CD4-positive, alpha-beta T cell treated with Interferon alpha-2 for 1 hour (primary cell): ENCODE results near the gene CST9.
A peak's percentile ranks its signal among the peaks of the same experiment; 100 is the strongest.
"Not testable (repeated sequence)": the region's sequence is repeated elsewhere in the genome, so short reads cannot be mapped to it uniquely, and the experiment has no call there.

Source experiments
- DNase-seq, 2 donors: peaks; one replicate each; pipeline ENCODE4 v3.0.0-alpha.2; 2020 to 2022

Gene CST9

GRCh38 chr20:23622401-23622800 is 16.7 kb upstream of the CST9 start:
- DNase-seq = not testable (repeated sequence)

- DNase-seq = not testable (repeated sequence)
Measured at GRCh38 chr20:23620670-23621386, 15.1 kb upstream of the CST9 start.

DNA sequence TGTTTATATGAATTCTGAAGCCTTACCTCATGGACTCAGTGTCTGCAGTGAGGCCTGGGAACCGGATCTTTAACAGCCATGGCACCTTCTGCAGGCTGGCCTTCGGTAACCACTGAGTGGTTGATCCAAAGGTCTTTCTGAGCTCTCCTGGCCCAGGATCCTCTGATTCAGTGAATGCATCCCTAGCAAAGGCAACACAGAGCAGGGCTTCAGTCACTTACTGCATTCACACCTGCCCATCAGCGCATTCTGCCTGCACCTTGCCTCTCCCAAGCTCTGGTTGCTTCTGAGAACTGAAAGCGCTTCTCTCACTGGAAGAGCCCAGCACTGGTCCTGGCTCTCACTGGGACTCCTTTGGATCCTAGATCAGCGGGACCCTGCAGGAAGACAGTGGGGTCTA is 8.4 kb upstream of the CST9 start:
- DNase-seq = no peak

- no peak for DNase-seq
Measured at GRCh38 chr20:23613676-23614075, 8.0 kb upstream of the CST9 start.

DNA sequence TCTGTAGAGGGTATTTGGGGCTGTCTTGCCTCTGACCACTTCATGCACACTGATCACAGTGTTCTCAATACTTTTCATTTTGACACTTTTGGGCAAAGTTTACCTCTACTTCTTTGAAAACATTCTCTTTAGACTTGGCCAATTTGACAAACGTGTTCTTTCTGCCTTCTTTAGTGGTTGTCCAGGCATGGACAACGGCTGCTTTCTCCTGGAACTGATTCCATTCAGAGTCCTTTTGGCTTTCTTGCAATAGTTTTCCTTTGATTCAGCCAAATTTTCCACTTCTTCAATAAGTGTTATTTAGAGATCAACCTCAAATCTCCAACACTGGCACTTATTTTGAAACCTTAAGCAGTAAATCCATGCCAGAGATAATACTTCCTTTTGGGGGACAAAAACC is 6.7 kb upstream of the CST9 start:
- DNase-seq = no peak

DNA sequence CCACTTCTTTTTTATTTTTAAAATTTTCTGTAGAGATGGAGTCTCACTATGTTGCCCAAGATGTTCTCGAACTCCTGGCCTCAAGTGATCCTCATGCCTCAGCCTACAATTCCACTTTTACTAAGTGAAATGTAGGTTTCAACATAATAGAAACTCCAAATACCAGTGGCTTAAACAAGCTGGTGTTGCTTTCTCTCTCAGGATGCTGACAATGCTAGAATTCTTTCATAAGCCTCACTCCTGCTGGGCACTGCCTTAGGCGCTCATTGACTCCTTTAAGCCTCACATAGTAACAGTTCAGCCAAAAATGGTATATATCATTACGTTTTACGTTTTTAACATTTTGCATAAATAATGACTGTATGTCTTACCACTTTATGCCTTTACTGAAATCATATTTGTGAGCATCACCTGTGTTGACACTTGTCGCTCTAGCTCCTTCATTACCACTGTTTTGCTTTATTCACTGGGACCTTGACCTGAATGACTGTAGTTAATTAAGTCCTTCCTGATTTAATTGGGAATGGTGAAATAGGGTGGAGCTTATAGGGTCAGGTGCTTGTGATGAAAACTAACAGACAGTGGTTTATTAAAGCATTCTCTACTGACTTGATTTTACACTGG is 3.9 kb upstream of the CST9 start:
- DNase-seq = no peak

GRCh38 chr20:23608251-23608846 is 2.6 kb upstream of the CST9 start:
- DNase-seq = no peak

- DNase-seq = no peak
Measured at GRCh38 chr20:23607497-23608245, 2.0 kb upstream of the CST9 start.

GRCh38 chr20:23606652-23607049 is 934 bp upstream of the CST9 start:
- DNase-seq = peak; percentile 61 to 73

- no peak for DNase-seq
Measured at GRCh38 chr20:23604306-23604705, 1.4 kb downstream of the CST9 start.

GRCh38 chr20:23603321-23603720 is 2.4 kb downstream of the CST9 start:
- no peak for DNase-seq

- no peak for DNase-seq
Measured at GRCh38 chr20:23602699-23603098, 3.0 kb downstream of the CST9 start.

DNA sequence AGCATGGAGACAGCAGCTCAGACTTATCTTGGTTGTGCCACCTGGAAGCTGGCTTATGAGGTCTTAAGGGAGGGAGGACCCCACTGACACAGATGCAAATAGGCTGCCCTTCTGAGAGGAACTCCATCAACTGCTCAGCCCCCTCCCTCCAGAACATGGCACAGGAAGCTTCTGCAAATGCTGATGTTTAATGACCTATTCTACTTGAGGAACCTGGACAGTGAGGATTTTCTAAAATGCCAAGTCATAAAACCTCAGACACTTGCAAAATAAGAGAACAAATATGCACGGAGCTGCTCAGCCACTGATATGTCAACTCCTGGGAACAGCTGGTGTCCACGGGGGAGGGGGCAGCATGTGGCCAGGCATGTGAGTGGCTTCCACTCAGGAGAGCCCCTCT is 3.5 kb downstream of the CST9 start:
- DNase-seq = no peak

DNA sequence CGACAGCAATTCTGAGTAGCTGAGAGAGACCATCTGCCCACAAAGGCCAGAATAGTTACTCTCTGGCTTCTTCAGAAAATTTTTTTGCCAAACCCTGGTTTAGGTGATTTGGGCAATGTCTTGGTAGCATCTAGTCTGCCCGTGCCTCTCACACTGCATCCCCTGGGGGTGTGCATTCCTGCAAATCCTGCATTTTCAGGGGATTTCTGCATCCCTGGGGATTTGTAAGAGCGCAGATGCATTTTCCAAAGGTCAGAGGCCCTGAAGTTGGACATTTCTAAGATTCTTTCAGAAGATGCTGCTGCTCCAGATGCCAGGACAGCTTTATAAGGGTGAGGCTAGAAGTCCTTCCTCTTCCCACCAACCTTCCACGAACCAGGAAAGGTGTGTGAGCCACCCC is 4.0 kb downstream of the CST9 start:
- DNase-seq = no peak

- DNase-seq = no peak
Measured at GRCh38 chr20:23598481-23598880, 7.2 kb downstream of the CST9 start.

DNA sequence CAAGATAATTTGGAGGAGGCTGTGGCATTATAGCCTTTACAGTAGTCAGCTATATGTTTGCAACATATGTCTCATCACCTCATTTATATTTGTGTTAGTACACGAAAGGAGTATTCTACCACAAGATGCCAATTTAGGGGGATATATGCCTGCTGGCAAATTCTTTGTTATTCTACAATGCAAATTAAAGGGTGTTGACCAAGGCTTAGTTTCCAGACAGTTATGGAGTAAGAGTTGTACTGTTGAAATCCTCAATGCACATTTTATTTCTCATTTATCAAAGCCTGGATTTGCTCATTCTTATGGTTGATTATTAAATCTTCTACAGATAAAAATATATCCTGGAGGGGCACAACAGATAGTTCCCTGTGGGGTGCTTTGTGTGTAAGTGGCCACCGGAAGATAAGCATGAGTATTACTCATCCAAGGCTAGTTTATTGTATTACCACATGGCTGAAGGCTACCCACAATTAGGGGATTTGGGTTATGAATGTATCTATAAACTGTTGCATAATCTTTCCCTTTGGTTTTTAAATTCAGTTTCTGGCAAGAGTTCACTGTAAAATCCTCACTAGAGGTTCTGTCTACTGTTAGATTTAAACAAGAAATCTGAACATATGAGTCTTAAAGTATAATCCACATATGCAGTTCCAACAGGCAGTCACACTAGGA is 9.0 kb downstream of the CST9 start:
- no peak for DNase-seq

GRCh38 chr20:23595941-23596340 is 9.8 kb downstream of the CST9 start:
- no peak for DNase-seq

DNA sequence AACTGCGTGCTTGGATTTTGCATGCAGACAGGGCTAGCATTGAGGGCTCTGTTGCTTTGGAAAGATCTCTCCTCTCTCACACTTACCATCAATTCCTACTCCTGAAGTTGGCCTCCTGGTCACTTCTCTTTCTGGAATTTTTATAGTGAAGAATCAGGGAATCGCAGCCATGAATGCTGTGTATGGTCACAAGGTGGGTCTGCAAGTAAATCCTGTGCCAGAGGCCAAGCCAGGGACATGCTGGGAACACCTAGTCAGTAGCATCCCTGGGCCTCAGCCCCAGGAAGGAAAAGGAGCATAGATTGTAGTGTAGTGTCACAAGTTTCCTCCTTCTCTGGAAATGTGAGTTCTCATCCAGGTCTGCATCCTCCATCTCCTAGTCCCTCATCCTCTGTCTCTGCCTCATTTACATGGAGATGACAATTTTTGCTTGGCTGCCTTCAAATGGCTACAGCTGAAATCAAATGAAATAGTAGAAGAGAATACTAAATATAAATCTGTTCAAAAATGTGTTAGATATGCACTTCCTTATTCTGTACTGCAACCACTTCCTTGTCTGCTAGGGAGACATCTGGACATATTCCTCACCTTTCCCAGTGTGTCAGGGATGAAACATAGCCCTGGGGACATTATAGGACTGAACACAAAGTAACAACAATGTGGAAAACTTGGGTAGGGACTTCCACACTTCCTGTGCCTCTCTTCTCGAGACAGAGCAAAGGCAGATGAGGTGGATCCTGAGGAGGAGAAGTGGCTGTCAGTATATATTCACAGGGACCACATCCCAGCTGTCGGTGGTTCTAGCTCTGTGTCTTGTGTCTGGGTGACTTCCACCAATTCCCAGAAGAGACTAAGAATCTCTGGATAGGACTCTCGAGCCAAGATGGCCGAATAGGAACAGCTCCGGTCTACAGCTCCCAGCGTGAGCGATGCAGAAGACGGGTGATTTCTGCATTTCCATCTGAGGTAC is 17.0 kb downstream of the CST9 start:
- no peak for DNase-seq

DNA sequence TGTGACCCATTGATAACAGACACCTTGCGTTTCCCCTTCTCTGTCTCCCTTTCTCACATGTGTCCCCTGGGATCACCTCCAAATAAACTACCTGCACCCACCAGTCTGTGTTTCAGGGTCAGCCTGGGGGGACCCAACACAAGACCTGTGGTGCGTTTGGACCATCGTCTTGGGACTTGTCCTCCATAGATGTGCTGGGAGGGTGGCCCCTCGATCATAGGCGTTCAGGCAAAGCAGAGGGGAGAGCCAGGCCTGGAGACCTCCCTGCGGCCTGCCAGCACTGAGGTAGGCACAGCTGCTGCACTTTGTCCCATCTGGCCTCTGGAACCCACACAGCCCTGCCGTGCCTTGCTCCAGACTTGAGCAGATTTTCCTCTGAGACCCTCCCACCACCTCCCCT is 18.1 kb downstream of the CST9 start:
- DNase-seq = no peak

GRCh38 chr20:23586735-23587525 is 18.8 kb downstream of the CST9 start:
- DNase-seq = no peak
